Measurements from ENCODE around the gene BPIFB4.
"Not testable (repeated sequence)": the region's sequence is repeated elsewhere in the genome, so short reads cannot be mapped to it uniquely, and the experiment has no call there.

The BPIFB4 gene

GRCh38 chr20:33122297-33122696 is 42.9 kb downstream of the BPIFB4 start:
- not testable (repeated sequence) for DNase-seq

- DNase-seq, result no peak
These were observed 44.8 kb downstream of the BPIFB4 start for GRCh38 chr20:33124261-33124660.

- no peak for DNase-seq
These were observed 45.6 kb downstream of the BPIFB4 start for GRCh38 chr20:33124994-33125393.

GRCh38 chr20:33125983-33126382 is 46.5 kb downstream of the BPIFB4 start:
- DNase-seq, result no peak

- no peak for DNase-seq
These were observed 48.1 kb downstream of the BPIFB4 start for GRCh38 chr20:33127422-33128097.

GRCh38 chr20:33130568-33131061 is 51.2 kb downstream of the BPIFB4 start:
- no peak for DNase-seq

GRCh38 chr20:33131949-33132473 is 52.6 kb downstream of the BPIFB4 start:
- DNase-seq, result no peak

- DNase-seq, result no peak
These were observed 53.3 kb downstream of the BPIFB4 start for GRCh38 chr20:33132513-33133372.

GRCh38 chr20:33133373-33133941 is 54.0 kb downstream of the BPIFB4 start:
- DNase-seq, result no peak

GRCh38 chr20:33137195-33137594 is 57.8 kb downstream of the BPIFB4 start:
- DNase-seq, result no peak

GRCh38 chr20:33139467-33139866 is 60.0 kb downstream of the BPIFB4 start:
- no peak for DNase-seq

GRCh38 chr20:33145521-33145920 is 66.1 kb downstream of the BPIFB4 start:
- DNase-seq, result no peak

GRCh38 chr20:33147299-33147698 is 67.9 kb downstream of the BPIFB4 start:
- DNase-seq, result no peak

GRCh38 chr20:33148040-33148439 is 68.6 kb downstream of the BPIFB4 start:
- DNase-seq, result no peak

GRCh38 chr20:33154252-33154651 is 74.8 kb downstream of the BPIFB4 start:
- DNase-seq, result no peak

- no peak for DNase-seq
These were observed 79.4 kb downstream of the BPIFB4 start for GRCh38 chr20:33158637-33159385.

- DNase-seq, result no peak
These were observed 80.3 kb downstream of the BPIFB4 start for GRCh38 chr20:33159713-33160112.

GRCh38 chr20:33160681-33161080 is 81.2 kb downstream of the BPIFB4 start:
- DNase-seq, result no peak

Measured in suppressor macrophage treated with lipopolysaccharide for 4 hours (primary cell).